H1 (cell line): ENCODE measurements around the gene MEF2A. TPM values are rescaled to one million over a fixed set of nuclear protein-coding genes. Genes with fewer than 3 reads are reported as not detected.

Experiments used
- CBX8 ChIP-seq: fragments of 300-800, 300-1000 bp; sonication (generic); IDR thresholded peaks from 2 replicates; pipeline ENCODE4 v1.7.1; 2016; ENCODE audit warnings: low read depth, low read length, borderline replicate concordance
- CTCF ChIP-seq, 3 experiments: IDR thresholded peaks; 1 replicate in 2 of 3; 2 replicates in 1 of 3; pipeline versions ENCODE4 v1.5.1 to v1.6.1; 2011; ENCODE audit warnings: low read length in 3 of 3, mild to moderate bottlenecking in 3 of 3, inconsistent platforms in 2 of 3, low read depth in 1 of 3, moderate library complexity in 1 of 3; ENCODE audit not compliant: insufficient read depth in 1 of 3; ENCODE audit errors: control extremely low read depth in 1 of 3
- E2F6 ChIP-seq: IDR thresholded peaks from 2 replicates; pipeline ENCODE4 v1.6.1; 2012; ENCODE audit warnings: inconsistent platforms
- NANOG ChIP-seq: IDR thresholded peaks from 2 replicates; pipeline ENCODE4 v1.6.1; 2011; ENCODE audit warnings: low read length, low read depth, mild to moderate bottlenecking, inconsistent platforms; ENCODE audit not compliant: insufficient read depth, poor library complexity, severe bottlenecking
- SIX5 ChIP-seq: IDR thresholded peaks from 2 replicates; pipeline ENCODE4 v1.6.1; 2011; ENCODE audit warnings: mild to moderate bottlenecking, low read depth, low read length
- TEAD4 ChIP-seq: IDR thresholded peaks from 2 replicates; pipeline ENCODE4 v1.6.1; 2012; ENCODE audit warnings: low read depth, low read length, inconsistent platforms, mixed read lengths
- USF2 ChIP-seq: IDR thresholded peaks from 2 replicates; pipeline ENCODE4 v1.6.1; 2011; ENCODE audit warnings: low read length, improper control_type of control experiment
- polyA plus RNA-seq, 7 experiments: library from polyadenylated mRNA; depleted of rRNA in 3 of 7; stranded (reverse) in 5 of 7; unstranded in 2 of 7; fragments of >200 nt in 5 of 7; fragments of 200-250 nt in 2 of 7; gene quantifications; 1 replicate in 5 of 7; 2 replicates in 1 of 7; 4 replicates in 1 of 7; pipeline versions ENCODE4 v1.2.1 to v1.2.3, GENCODE V29; 2011 to 2013; ENCODE audit warnings: missing spikeins in 2 of 7, mixed read lengths in 2 of 7
- total RNA-seq: library from RNA; stranded (reverse); fragmentation: NEBNext Ultra II Directional; extraction: Animal tissue kit (Norgen Biotek cat#: 25700); gene quantifications from 2 replicates; pipeline ENCODE4 v1.2.1, GENCODE V29; 2021

The MEF2A gene
- total and polyA plus RNA-seq, 2 of the 8 experiments (the other 6 are each of a cell fraction or from before 2014, with no cell fraction given) = 15.6 to 22.5 TPM

GRCh38 chr15:99709243-99709986 lies 143.6 kb downstream of the MEF2A start (continued):
- TF ChIP-seq CBX8 (no peak), NANOG (no peak), TEAD4 (no peak), E2F6 (no peak), USF2 (no peak), CTCF (IDR thresholded peaks at IDR 0.05; ENCODE audit: control extremely low read depth in 1 of 3, insufficient read depth in 1 of 3, low read depth in 1 of 3, low read length in 3 of 3) (no peak), SIX5 (no peak)
- TF ChIP-seq, all 59 proteins: peak for 0
